SU-DHL-6 (cell line): ENCODE data around the gene TMEM120A.

ENCODE experiments used
- H2AFZ ChIP-seq: fragments of 200-600 bp; sonication (generic); 2 replicates; pipeline ENCODE4 v1.6.1; 2014; ENCODE audit warnings: low read depth, mild to moderate bottlenecking, moderate library complexity, mixed read lengths, antibody characterized with exemption, low read length; ENCODE audit not compliant: severe bottlenecking
- H3F3A ChIP-seq: fragments of 200-600 bp; shearing (Covaris generic); 2 replicates; pipeline ENCODE4 v1.6.0; 2016; ENCODE audit warnings: antibody characterized with exemption, mild to moderate bottlenecking; ENCODE audit not compliant: insufficient read depth
- H3K27ac ChIP-seq: fragments of 200-600 bp; sonication (generic); 2 replicates; pipeline ENCODE4 v1.5.1; 2016; ENCODE audit warnings: low read depth, mild to moderate bottlenecking, low read length, moderate library complexity, mixed read lengths
- H3K27me3 ChIP-seq: fragments of 200-600 bp; sonication (generic), shearing (Covaris generic); 2 replicates; pipeline ENCODE4 v1.6.0; 2014; ENCODE audit warnings: mild to moderate bottlenecking, low read length
- H3K36me3 ChIP-seq: fragments of 200-600 bp; sonication (generic); 2 replicates; pipeline ENCODE4 v1.6.1; 2014; ENCODE audit warnings: mild to moderate bottlenecking, low read length, mixed read lengths
- H3K4me2 ChIP-seq: fragments of 300-600, 200-600 bp; shearing (Covaris generic), sonication (generic); 2 replicates; pipeline ENCODE4 v1.6.0; 2014; ENCODE audit warnings: low read length, low read depth, mild to moderate bottlenecking; ENCODE audit not compliant: poor library complexity, severe bottlenecking
- H3K4me3 ChIP-seq: fragments of 200-600 bp; sonication (generic); 2 replicates; pipeline ENCODE4 v1.5.1; 2014; ENCODE audit warnings: antibody characterized with exemption, low read length, mild to moderate bottlenecking, mixed read lengths; ENCODE audit not compliant: insufficient read depth, poor library complexity, severe bottlenecking
- H3K79me2 ChIP-seq: fragments of 200-600 bp; sonication (generic); 2 replicates; pipeline ENCODE4 v1.6.1; 2014; ENCODE audit warnings: mild to moderate bottlenecking, low read length, moderate library complexity; ENCODE audit not compliant: insufficient read depth
- H3K9ac ChIP-seq: fragments of 200-600 bp; sonication (generic); 2 replicates; pipeline ENCODE4 v1.7.0; 2014; ENCODE audit warnings: mild to moderate bottlenecking, low read length
- H3K9me2 ChIP-seq: fragments of 200-600 bp; sonication (generic); replicated peaks from 2 replicates; pipeline ENCODE4 v1.6.1; 2014; ENCODE audit warnings: low read length; ENCODE audit not compliant: insufficient read depth
- H3K9me3 ChIP-seq: fragments of 200-600 bp; sonication (generic); 2 replicates; pipeline ENCODE4 v1.6.1; 2014; ENCODE audit warnings: low read length, mixed read lengths; ENCODE audit not compliant: insufficient read depth
- H4K20me1 ChIP-seq: fragments of 200-600 bp; sonication (generic); 2 replicates; pipeline ENCODE4 v1.6.1; 2014; ENCODE audit warnings: low read depth, mild to moderate bottlenecking, antibody characterized with exemption, low read length, moderate library complexity, mixed read lengths
- CTCF ChIP-seq: fragments of 200-600 bp; sonication (generic); IDR thresholded peaks from one replicate; pipeline ENCODE4 v1.5.1; 2017; ENCODE audit warnings: antibody characterized with exemption, mild to moderate bottlenecking, low read length, moderate library complexity; ENCODE audit not compliant: insufficient read depth, poor library complexity, severe bottlenecking
- EZH2phosphoT487 ChIP-seq: fragments of 200-600 bp; sonication (generic), shearing (Covaris generic); conservative IDR thresholded peaks from 2 replicates; pipeline ENCODE4 v1.6.1; 2018; ENCODE audit warnings: mild to moderate bottlenecking, antibody characterized with exemption, low read length, moderate library complexity, mixed read lengths

The TMEM120A gene

GRCh38 chr7:75958802-75959543, 35.4 kb downstream of the TMEM120A start:
- no peak overlapping the region for H3K9ac ChIP-seq
- H4K20me1 ChIP-seq, result no peaks in the 10 kb centered on the region

GRCh38 chr7:75957021-75957736, 37.2 kb downstream of the TMEM120A start:
- Histone ChIP-seq H3K9ac (no peak overlapping the region), H3K27ac (no peak overlapping the region)

More at GRCh38 chr7:75958802-75959543, 35.4 kb downstream of the TMEM120A start:
- Histone ChIP-seq H3F3A (no peaks in the 10 kb centered on the region), H3K9me3 (no peaks in the 10 kb centered on the region), H3K4me3 (no peak overlapping the region), H3K27ac (no peak overlapping the region), H2AFZ (no peak overlapping the region), H3K36me3 (no peaks in the 10 kb centered on the region), H3K9me2 (no peaks in the 10 kb centered on the region), H3K79me2 (no peaks in the 10 kb centered on the region), H3K27me3 (no peaks in the 10 kb centered on the region), H3K4me2 (no peak overlapping the region)
- TF ChIP-seq CTCF (no peak), EZH2phosphoT487 (no peak)

GRCh38 chr7:75955331-75955955, 39.0 kb downstream of the TMEM120A start:
- H3K36me3 ChIP-seq, result no peaks in the 10 kb centered on the region
- H3F3A ChIP-seq, result no peaks in the 10 kb centered on the region
- TF ChIP-seq CTCF, result no peak
- no peak for TF ChIP-seq EZH2phosphoT487
- H3K9ac ChIP-seq, result no peak overlapping the region
- no peaks in the 10 kb centered on the region for H3K9me3 ChIP-seq
- no peaks in the 10 kb centered on the region for H3K9me2 ChIP-seq
- H4K20me1 ChIP-seq, result no peaks in the 10 kb centered on the region
- no peak overlapping the region for H2AFZ ChIP-seq
- H3K4me2 ChIP-seq, result no peak overlapping the region
- H3K4me3 ChIP-seq, result no peak overlapping the region
- no peak overlapping the region for H3K27ac ChIP-seq
- H3K79me2 ChIP-seq, result no peaks in the 10 kb centered on the region
- no peaks in the 10 kb centered on the region for H3K27me3 ChIP-seq

More at GRCh38 chr7:75957021-75957736, 37.2 kb downstream of the TMEM120A start:
- TF ChIP-seq EZH2phosphoT487 (no peak), CTCF (no peak)
- no peaks in the 10 kb centered on the region for H3F3A ChIP-seq
- no peaks in the 10 kb centered on the region for H3K9me2 ChIP-seq
- H3K4me2 ChIP-seq, result no peak overlapping the region
- H2AFZ ChIP-seq, result no peak overlapping the region
- H3K4me3 ChIP-seq, result no peak overlapping the region
- no peaks in the 10 kb centered on the region for H3K27me3 ChIP-seq
- no peaks in the 10 kb centered on the region for H4K20me1 ChIP-seq
- no peaks in the 10 kb centered on the region for H3K36me3 ChIP-seq
- H3K9me3 ChIP-seq, result no peaks in the 10 kb centered on the region
- no peaks in the 10 kb centered on the region for H3K79me2 ChIP-seq
